Mucosa of stomach (tissue), 1 donor: ENCODE data around the gene STN1.
A peak's percentile ranks its signal among the peaks of the same experiment; 100 is the strongest.

Experiments
- H3K27me3 ChIP-seq: one replicate; pipeline ENCODE4 v1.7.0; 2013; ENCODE audit warnings: mild to moderate bottlenecking, low read length; ENCODE audit not compliant: control insufficient read depth, insufficient read depth
- H3K36me3 ChIP-seq: one replicate; pipeline ENCODE4 v1.7.0; 2013; ENCODE audit warnings: low read length; ENCODE audit not compliant: control insufficient read depth, insufficient read depth
- H3K4me1 ChIP-seq: one replicate; pipeline ENCODE4 v1.7.0; 2013; ENCODE audit warnings: mild to moderate bottlenecking, low read length; ENCODE audit not compliant: control insufficient read depth, insufficient read depth
- H3K4me3 ChIP-seq: one replicate; pipeline ENCODE4 v1.7.0; 2013; ENCODE audit warnings: low read length
- H3K9ac ChIP-seq: one replicate; pipeline ENCODE4 v1.7.0; 2013; ENCODE audit warnings: mild to moderate bottlenecking, low read length, moderate library complexity
- H3K9me3 ChIP-seq: one replicate; pipeline ENCODE4 v1.7.0; 2013; ENCODE audit warnings: mild to moderate bottlenecking, low read length, moderate library complexity; ENCODE audit not compliant: control insufficient read depth
- donor health status: Pancreatic carcinoma.

STN1 gene

DNA sequence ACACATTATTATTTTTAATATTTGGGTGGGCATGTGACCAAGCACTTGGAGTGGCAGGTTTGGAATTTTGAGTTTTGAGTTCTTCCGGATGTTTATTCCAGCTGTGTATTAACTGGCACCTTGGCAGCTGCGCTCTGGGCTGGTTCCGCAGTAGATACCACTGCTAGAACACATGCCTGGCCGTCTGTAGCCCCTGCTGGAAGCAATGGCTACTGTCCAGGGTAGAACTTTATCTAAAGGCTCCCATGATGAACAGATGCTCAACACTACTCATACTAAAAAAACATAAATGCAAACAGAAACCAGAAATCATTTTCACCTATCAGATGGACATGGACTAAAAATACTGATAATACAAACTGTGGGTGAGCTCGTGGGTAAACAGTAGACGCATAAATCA lies 43.3 kb downstream of the STN1 start:
- Histone ChIP-seq H3K9me3 (no peaks in the 10 kb centered on the region), H3K4me3 (no peak overlapping the region), H3K36me3 (no peaks in the 10 kb centered on the region), H3K9ac (no peak overlapping the region), H3K4me1 (no peaks in the 10 kb centered on the region), H3K27me3 (no peaks in the 10 kb centered on the region)

DNA sequence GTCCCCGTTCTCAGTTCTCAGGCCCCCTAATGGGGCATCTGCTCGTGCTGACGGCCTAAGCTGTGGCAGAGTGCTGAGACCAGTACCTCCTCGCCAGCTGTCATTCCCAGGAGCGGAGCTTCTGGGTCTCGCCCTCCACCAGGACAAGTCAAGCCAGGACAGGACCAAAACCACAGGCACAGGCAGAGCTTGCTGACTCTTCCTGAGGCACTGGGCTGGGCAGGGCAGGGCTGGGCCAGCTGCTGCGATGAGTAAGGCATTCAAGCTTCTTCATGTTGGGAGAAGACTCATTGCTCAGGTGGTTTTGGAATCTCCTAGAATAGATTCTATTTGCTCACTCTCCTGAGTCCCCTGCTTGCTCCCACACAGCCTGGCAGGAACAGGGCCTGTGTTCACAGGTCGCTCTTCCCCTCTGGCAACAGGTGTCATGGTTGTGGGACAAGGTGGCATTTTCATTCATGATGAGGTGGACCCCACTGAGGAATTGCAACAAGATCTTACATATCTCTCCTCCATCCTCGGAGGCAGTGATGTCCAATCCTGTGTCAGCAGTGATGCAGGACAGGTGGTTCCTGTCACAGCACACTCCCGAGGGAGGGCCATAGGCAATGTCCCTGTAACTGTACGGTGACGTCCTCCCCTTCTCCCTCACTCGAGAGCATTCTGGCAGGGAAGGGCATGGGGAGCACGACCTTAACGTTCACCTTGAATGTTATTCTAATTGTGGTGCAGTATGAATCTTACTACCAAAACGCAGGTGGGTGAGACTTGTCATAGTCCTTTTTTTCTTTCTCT lies 45.6 kb downstream of the STN1 start:
- no peaks in the 10 kb centered on the region for H3K9me3 ChIP-seq
- H3K36me3 ChIP-seq: no peaks in the 10 kb centered on the region
- H3K27me3 ChIP-seq: no peaks in the 10 kb centered on the region
- H3K9ac ChIP-seq: no peak overlapping the region
- H3K4me3 ChIP-seq: no peak overlapping the region
- no peaks in the 10 kb centered on the region for H3K4me1 ChIP-seq

DNA sequence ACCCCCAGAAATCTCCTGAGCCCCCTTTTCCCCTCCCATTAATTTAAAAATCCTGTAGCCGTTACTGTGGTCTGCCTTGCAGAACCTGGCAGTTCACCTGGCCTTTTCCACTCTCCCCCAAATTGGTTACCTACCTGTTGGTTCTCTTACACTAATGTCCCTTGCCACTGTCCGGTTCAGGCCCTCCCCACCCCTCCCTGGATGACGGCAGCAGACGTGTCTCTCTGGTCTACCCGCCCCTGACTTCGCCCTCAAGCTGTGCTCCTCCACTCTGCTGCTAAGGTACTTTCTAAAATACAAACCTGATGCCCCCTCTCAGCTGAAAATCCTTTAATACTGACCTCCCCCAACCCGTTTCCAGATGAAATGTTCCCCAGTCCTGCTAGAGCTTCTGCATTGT lies 47.0 kb downstream of the STN1 start:
- Histone ChIP-seq H3K36me3 (no peaks in the 10 kb centered on the region), H3K27me3 (no peaks in the 10 kb centered on the region), H3K9me3 (no peaks in the 10 kb centered on the region), H3K4me3 (no peak overlapping the region), H3K4me1 (no peaks in the 10 kb centered on the region), H3K9ac (no peak overlapping the region)

DNA sequence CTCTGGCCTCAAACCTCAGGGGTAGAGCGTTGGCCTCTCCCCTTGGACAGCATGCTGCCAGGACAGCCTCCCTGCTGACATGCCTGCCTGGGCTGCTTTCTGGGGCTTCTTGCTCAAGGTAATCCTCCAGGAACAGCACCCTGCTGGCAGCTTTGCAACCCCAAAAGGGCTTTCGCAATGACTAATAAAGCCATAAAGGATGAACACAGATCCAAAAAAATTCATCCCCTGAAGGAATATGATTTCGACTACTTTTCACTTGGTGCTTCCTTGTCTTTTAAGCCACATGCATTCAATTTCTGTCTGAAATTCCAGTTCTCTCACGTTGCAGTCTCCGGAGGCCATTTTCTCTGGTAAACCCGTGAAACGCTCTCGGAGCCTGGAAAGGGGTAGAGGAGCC lies 47.5 kb downstream of the STN1 start:
- H3K4me3 ChIP-seq: no peak overlapping the region
- H3K9ac ChIP-seq: no peak overlapping the region
- H3K4me1 ChIP-seq: no peaks in the 10 kb centered on the region
- no peaks in the 10 kb centered on the region for H3K36me3 ChIP-seq
- H3K27me3 ChIP-seq: no peaks in the 10 kb centered on the region
- no peaks in the 10 kb centered on the region for H3K9me3 ChIP-seq

DNA sequence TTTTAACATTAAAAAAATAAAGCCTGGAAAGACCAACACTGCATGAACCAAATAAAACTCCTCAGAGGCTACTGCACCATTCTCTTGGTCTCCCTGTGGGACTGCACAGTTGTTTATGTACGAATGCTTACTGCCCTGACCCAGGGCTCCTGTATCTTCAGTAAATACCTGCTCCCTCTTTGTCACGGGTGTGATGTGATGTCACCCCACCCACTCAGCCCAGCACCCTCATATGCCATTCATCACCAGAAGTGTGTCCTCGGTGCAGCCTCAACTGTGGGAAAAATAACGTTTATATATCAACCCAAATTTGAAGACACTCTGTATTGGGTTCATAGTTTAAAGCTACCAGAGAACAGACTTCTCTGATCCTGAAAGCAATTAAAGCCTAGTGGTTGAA lies 48.6 kb downstream of the STN1 start:
- Histone ChIP-seq H3K27me3 (no peaks in the 10 kb centered on the region), H3K9ac (no peak overlapping the region), H3K9me3 (no peaks in the 10 kb centered on the region), H3K36me3 (no peaks in the 10 kb centered on the region), H3K4me1 (no peaks in the 10 kb centered on the region), H3K4me3 (no peak overlapping the region)

DNA sequence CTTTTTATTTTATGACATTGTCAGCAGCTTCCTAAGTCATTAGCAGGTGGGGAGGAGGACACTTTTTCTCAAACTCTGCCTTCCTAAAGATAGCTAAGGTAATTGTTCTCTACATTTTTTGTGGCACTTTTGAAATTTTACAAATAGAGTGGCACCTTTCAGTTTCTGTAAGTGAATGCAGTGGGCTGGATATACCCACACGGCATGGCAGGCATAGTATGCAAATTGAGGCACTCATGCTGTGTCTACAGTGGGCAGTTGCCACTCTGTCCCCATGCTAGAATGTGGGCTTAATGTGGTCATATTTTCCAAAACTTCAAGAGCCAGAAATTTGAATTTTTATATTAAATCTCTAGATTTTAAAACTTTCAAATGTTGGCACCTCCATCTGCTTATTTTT lies 49.8 kb downstream of the STN1 start:
- Histone ChIP-seq H3K27me3 (no peaks in the 10 kb centered on the region), H3K9me3 (no peaks in the 10 kb centered on the region), H3K4me3 (no peak overlapping the region), H3K4me1 (no peaks in the 10 kb centered on the region), H3K36me3 (no peaks in the 10 kb centered on the region), H3K9ac (no peak overlapping the region)

DNA sequence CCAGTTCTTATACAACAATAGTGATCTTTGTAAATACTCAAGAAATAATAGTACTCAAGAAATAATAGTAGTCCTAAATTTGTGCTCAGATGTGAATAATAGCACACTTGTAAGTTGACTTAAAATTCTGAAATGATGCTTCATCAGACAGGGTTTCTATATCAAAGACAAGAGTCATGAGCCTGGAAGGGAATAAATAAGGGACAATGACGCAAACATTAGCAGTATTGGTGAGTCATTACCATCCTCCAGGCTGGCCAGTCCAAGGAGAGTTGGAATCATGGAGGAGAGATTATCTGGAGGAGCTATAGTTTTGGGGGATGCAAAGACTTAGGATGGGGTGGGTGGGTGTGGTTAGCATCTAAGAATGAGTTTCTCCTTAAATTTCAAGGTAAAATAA lies 56.5 kb downstream of the STN1 start:
- Histone ChIP-seq H3K4me3 (no peak overlapping the region), H3K36me3 (no peaks in the 10 kb centered on the region), H3K4me1 (peaks cover 12% of the 10 kb centered on the region), H3K27me3 (no peaks in the 10 kb centered on the region), H3K9ac (no peak overlapping the region), H3K9me3 (no peaks in the 10 kb centered on the region)

DNA sequence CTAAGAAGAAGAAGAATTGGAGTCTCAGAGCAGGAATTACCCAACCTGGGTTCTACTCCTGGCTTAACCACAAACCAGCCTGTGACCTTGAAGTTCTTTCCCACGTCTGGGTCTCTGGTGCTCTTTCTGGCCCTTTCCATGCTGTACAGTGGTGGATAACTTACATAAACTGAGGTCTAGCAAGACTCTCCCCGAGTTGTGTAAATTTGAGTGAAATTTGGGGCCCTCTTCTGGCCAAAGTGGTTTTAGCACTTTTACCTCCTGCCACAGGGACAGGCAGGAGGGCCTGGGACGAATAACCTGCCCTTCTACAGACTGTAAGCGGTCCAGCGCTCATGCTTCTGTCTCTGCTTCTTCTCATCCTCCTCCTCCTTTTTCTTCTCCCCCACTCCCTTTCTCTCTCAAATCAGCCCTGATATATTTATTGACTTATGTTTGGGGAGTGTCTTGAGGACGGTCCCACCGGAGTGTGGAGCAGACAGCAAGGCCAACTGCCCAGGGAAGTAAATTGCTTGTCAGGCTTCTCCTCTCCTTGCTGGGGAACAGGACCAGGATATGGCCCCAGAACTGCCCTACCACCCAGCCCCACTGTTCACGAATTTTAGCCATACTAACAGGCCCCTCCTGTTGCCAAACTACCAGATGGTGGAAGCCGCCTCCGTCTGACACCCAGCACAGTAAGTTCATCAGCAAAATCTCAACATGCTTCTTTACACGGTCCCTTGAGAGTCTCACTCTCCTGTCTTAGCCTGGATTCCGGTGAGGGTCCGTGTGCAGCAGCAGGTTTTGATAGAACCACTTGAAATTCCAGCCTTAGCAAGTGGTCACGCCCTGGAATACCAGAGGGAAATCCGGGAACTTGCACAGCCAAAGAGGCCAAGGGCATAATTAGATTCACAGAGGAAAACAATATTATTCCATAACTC lies 58.6 kb downstream of the STN1 start:
- H3K4me3 ChIP-seq: no peak overlapping the region
- no peaks in the 10 kb centered on the region for H3K27me3 ChIP-seq
- H3K4me1 ChIP-seq: peaks cover 21% of the 10 kb centered on the region
- no peaks in the 10 kb centered on the region for H3K36me3 ChIP-seq
- H3K9me3 ChIP-seq: no peaks in the 10 kb centered on the region
- H3K9ac ChIP-seq: no peak overlapping the region

DNA sequence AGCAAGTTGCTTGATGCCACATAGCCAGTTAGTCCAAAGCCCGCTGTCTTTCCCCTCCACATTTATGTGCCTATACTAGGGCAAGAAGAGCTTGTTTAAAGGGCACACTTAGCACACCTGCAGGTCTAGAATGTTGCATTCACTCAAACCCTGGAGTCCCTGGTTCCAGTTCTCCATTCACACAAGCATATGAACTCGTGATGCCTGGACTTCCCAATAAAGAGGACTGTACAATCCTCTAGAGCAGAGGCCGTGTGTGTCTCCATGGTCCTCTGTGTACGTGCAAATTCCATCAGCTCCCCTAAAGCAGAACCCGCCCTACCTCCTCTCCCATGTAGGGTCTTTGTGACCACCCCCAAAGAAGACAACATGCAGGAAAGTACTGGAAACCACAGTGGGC lies 59.6 kb downstream of the STN1 start:
- Histone ChIP-seq H3K36me3 (no peaks in the 10 kb centered on the region), H3K27me3 (no peaks in the 10 kb centered on the region), H3K4me3 (no peak overlapping the region), H3K9me3 (no peaks in the 10 kb centered on the region), H3K4me1 (peaks cover 32% of the 10 kb centered on the region), H3K9ac (no peak overlapping the region)

DNA sequence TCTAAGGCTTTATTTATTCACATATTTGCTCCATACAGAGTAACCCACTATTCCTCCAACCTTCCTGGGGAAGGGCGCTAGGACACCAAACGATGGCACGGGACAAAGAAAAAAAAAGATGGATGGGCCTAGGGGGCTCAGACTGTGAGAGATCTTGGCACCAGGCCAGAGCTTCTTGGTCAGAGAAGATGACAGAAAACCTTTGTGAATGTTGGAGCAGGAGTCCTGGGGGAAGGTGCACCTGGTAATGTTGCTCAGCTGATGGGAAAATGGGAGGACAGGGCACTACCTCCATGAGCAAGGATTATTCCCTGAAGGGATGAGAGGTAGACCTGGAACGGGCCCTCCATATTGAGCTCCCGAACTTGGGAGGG lies 61.2 kb downstream of the STN1 start:
- peaks cover 47% of the 10 kb centered on the region for H3K4me1 ChIP-seq
- H3K9ac ChIP-seq: no peak overlapping the region
- no peaks in the 10 kb centered on the region for H3K9me3 ChIP-seq
- no peaks in the 10 kb centered on the region for H3K27me3 ChIP-seq
- H3K36me3 ChIP-seq: no peaks in the 10 kb centered on the region
- H3K4me3 ChIP-seq: no peak overlapping the region

DNA sequence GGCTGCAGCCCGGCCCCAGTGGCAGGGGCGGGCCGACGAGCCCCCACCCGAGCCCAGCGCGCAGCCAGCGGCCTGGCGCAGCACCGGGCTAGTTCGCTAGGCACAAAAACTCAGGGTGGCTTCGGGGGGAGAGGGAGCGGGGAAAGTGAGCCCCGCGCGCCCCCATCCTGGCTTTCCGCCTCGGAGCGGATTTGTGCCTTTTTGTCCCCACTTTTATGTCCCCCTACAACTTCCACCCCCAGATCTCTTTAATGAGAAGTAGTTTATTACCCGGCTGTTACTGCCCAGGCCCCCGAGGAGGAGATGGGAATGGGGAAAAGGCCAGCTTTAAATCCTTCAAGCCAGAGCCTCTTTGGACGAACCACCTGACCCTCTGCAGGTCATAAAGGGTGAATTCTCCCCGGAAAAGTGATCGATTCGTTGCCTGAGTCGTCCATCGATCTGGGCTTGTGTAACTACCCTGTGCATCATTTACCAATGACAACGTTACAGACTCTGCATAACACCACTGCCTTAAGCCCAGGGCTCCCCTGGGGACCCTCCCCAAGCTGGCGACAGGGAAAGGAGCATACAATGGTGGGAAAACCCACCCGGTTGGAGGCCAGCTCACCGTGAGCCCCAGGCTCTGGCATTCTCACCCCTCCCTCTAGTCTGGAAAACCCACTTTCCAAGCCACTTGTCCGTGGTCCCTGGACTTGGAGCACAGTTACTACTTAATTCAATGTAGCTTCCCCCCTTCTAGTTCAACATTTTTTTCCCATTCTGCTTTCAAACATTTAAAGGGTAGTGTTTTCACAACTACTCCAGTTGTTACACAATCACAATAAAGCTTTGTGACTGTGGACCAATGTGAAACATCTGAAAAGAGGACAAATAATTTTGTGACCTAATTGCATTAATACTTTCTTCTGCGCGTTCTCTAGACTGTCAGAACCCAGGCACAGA lies 61.9 kb downstream of the STN1 start:
- Histone ChIP-seq H3K9me3 (no peaks in the 10 kb centered on the region), H3K4me1 (peaks cover 54% of the 10 kb centered on the region), H3K36me3 (no peaks in the 10 kb centered on the region), H3K9ac (peak overlapping the region; percentile 80), H3K4me3 (no peak overlapping the region), H3K27me3 (no peaks in the 10 kb centered on the region)
